ENCODE data around the gene ZNF341.

DNA sequence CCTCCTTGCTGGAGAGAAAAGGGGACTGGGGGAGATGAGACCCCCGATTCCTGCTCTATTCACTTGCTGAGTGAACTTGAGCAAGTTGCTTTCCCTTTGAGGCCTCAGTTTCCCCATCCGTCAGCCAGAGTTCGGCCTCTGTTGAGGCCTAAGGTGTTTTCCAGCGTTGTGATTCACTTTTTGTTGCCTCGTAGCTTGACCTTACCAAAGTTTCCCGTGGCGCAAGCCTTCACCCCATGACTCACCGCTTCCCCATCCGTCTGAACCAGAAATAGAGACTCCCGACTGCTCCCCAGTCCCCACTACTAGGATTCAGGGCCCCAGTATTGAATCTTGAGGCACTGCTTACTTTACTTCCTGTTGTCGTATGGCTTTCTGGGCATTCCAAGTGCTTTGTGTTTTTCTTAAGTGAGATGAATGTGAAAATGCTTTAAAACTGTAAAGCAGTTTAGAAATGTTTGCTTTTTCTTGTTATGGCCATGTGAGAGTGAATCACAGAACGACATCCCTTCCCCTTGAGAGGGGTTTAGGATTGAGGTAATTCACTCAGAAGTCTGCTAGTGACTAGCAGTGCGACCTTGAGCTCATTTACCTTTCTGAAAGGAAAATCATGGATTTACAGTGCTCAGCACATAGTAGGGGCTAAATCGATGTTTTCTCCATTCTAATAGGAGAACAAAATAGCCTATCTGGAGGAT, 80.5 kb downstream of the ZNF341 start:
- TF ChIP-seq CTCF (IDR thresholded peaks at IDR 0.05; ENCODE audit: control extremely low read depth in 1 of 3, insufficient read depth in 1 of 3, low read depth in 1 of 3, low read length in 3 of 3): no peak
- TF ChIP-seq RFX5 (IDR thresholded peaks at IDR 0.05; ENCODE audit: borderline replicate concordance, low read depth, low read length): no peak
- no peak for TF ChIP-seq SIN3A (conservative IDR thresholded peaks at IDR 0.05 in 1 of 2, IDR thresholded peaks at IDR 0.05 in 1 of 2; ENCODE audit: low read depth in 1 of 2, low read length in 2 of 2)
- no peak for TF ChIP-seq RNF2 (IDR thresholded peaks at IDR 0.05; ENCODE audit: borderline replicate concordance, low read depth, low read length, missing control alignments, poor library complexity, severe bottlenecking)
- TF ChIP-seq CHD2 (IDR thresholded peaks at IDR 0.05; ENCODE audit: low read length): no peak
- no peak for TF ChIP-seq EZH2 (IDR thresholded peaks at IDR 0.05; ENCODE audit: low read depth, low read length, severe bottlenecking)
- no peak for TF ChIP-seq SP2 (IDR thresholded peaks at IDR 0.05; ENCODE audit: low read length)
- no peak for TF ChIP-seq EGR1 (IDR thresholded peaks at IDR 0.05; ENCODE audit: borderline replicate concordance, low read depth, low read length)
- no peak for TF ChIP-seq PHF8 (conservative IDR thresholded peaks at IDR 0.05; ENCODE audit: low read depth, low read length)
- TF ChIP-seq POLR2A (IDR thresholded peaks at IDR 0.05; ENCODE audit: control extremely low read depth in 1 of 2, low read depth in 2 of 2, low read length in 2 of 2): no peak
- no peak for TF ChIP-seq JUN (IDR thresholded peaks at IDR 0.05; ENCODE audit: low read depth, low read length)

Data from H1 (cell line).